ENCODE data around the gene ZNF500.

DNA sequence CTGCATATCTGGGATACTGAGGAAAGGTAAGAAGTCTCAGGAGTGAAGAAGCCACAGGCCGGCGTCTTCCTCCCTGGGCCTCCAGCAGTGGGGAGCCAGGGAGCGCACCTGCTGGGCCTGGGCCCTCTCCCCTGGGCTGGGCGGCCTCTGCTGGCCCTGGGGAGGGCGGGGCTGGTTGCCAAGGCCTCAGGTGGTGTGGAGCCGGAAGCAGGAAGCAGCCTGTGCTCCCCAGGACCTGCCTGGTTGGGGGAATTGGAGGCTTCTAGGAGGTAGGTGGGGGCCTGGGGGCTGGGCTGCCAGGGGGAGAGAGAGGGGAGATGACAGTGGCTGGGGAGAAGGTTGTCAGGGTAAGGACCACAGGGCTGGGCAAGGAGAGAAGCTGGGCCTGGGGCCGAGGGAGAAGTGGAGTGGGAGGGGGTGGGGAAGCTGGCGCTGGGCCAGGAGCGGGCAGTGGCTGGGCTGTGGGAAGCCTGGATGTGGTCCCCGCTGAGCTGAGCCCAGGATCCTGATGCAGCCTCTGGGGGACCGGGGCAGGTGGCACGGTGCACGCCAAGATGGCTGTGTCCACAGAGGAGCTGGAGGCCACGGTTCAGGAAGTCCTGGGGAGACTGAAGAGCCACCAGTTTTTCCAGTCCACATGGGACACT lies 28.3 kb upstream of the ZNF500 start, which contains the start of gene SMIM22:
- TF ChIP-seq CTCF (IDR thresholded peaks at IDR 0.05) (no peak), POLR2AphosphoS5 (IDR thresholded peaks at IDR 0.05) (no peak)

Measured in prostate gland (tissue), 2 donors.